ENCODE data around the gene CAST. TPM values are rescaled to one million over a fixed set of nuclear protein-coding genes. Genes with fewer than 3 reads are reported as not detected.

CAST gene
- total RNA-seq, 2 donors from 2014 or later = 165 to 229 TPM

DNA sequence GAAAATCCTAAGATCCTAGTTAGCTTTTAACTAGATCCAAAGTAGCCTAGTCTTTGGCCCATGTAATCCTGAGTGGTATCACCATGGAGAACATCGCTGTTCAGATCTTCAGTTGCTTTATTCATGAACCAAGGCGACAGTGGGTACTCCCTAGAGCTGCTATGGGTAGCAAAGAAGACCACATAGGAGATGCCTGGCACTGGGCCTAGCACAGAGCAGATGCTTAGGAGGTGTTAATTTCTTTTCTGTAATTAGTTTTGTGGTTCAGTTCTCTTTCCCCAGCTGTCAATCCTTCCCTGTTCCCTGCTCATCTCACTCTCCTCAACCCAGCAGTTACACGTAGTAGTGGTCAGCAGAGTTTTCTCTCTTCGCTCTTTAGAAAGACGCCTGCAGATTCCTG lies 9.3 kb downstream of the CAST start:
- Mint-ChIP-seq H3K9me3 (no peaks in the 10 kb centered on the region), H3K27ac (peak overlapping the region; percentile 20), H3K27me3 (no peaks in the 10 kb centered on the region), H3K4me3 (no peak overlapping the region), H3K36me3 (ENCODE audit: low read depth) (peaks cover 30% of the 10 kb centered on the region), H3K4me1 (peaks cover 20% of the 10 kb centered on the region)
- ATAC-seq (replicated peaks) = no peak

DNA sequence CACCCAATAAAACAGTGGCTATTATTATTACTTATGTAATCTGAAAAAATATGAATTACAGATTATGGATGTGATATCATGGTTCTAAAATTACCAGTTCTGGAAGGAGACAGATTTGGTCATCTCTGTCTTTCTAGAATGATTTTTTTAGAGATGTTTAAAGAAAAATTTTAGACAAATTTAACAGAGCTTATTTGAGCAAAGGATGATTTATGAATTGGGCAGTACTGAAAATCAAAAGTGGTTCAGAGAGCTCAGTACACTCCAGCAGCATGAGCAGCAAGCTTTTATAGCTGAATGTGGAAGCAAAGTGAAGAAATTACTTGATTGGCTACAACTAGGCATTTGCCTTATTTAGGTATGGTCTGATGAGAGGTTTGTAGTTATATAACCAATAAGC lies 11.0 kb downstream of the CAST start:
- ATAC-seq (replicated peaks) = no peak

DNA sequence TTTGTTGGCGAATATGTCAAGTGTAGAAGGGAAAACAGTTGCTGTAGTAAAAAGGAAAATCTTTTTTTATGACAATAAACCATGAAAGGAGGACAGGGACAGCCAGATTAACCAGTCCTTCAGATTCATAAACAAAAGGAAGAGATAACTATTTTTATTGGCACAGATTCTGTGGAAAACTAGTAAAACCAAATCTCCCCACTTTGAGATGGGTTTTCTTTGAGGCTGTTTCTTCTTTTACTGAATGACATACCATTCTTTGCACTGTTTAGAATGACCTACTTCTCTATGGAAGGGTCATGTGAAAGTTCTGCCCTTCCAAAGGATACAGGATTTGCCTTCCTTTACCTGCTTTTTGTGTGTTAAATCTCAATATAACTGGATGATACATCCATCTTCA lies 13.7 kb downstream of the CAST start:
- ATAC-seq (replicated peaks) = no peak
- peaks cover 16% of the 10 kb centered on the region for H3K4me1 Mint-ChIP-seq
- H3K36me3 Mint-ChIP-seq (ENCODE audit: low read depth) = peaks cover 68% of the 10 kb centered on the region
- H3K27ac Mint-ChIP-seq = no peak overlapping the region
- H3K9me3 Mint-ChIP-seq = no peaks in the 10 kb centered on the region
- no peaks in the 10 kb centered on the region for H3K27me3 Mint-ChIP-seq
- H3K4me3 Mint-ChIP-seq = no peak overlapping the region

More for the DNA sequence above, 11.0 kb downstream of the CAST start:
- no peaks in the 10 kb centered on the region for H3K9me3 Mint-ChIP-seq
- H3K27ac Mint-ChIP-seq = no peak overlapping the region
- H3K4me1 Mint-ChIP-seq = peaks cover 20% of the 10 kb centered on the region
- H3K36me3 Mint-ChIP-seq (ENCODE audit: low read depth) = peaks cover 47% of the 10 kb centered on the region
- no peak overlapping the region for H3K4me3 Mint-ChIP-seq
- H3K27me3 Mint-ChIP-seq = no peaks in the 10 kb centered on the region

DNA sequence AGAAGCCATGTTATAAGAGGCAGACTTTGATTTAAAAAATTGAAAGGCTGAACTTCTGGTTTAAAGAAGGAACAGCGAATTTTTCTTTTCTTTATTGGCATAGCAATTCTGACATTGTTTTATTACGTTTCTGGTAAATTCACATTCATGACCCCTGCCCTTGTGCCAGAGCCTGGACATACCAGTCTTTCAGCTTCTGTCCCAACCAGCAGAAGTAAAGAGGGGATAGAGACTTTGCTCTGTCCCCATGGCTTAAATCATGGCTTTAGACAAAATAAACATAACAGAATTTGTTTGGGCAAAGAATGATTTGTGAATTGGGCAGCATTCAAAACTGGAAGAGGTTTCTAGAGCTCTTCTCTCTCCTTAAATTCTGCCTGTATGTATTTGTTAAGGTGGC lies 15.3 kb downstream of the CAST start:
- Mint-ChIP-seq H3K4me3 (no peak overlapping the region), H3K27me3 (no peaks in the 10 kb centered on the region), H3K4me1 (peaks cover 5% of the 10 kb centered on the region), H3K27ac (no peak overlapping the region), H3K9me3 (no peaks in the 10 kb centered on the region), H3K36me3 (ENCODE audit: low read depth) (peaks cover 55% of the 10 kb centered on the region)
- ATAC-seq (replicated peaks) = no peak

DNA sequence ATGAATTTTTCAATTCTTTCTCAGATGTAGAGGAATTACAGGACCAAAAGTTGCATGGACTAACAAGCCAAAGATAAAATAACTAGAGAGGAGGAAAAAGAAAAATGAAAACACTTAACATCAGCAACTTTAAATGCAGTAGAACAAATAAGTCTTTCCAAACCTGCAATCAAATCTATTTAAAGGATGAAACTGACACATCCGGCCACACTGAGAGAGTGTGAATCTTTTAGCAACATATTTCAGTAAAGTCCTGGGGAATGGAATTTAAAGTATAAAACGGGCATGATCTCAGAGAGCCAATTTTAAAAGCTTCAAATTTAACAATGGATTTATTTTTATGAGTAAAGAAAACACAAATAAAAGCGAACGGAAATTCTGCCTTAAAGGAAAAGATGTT lies 17.1 kb downstream of the CAST start:
- Mint-ChIP-seq H3K9me3 (no peaks in the 10 kb centered on the region), H3K4me3 (no peak overlapping the region), H3K36me3 (ENCODE audit: low read depth) (peaks cover 55% of the 10 kb centered on the region), H3K27ac (peak overlapping the region; percentile 9), H3K4me1 (peaks cover 15% of the 10 kb centered on the region), H3K27me3 (no peaks in the 10 kb centered on the region)
- ATAC-seq (replicated peaks) = no peak

DNA sequence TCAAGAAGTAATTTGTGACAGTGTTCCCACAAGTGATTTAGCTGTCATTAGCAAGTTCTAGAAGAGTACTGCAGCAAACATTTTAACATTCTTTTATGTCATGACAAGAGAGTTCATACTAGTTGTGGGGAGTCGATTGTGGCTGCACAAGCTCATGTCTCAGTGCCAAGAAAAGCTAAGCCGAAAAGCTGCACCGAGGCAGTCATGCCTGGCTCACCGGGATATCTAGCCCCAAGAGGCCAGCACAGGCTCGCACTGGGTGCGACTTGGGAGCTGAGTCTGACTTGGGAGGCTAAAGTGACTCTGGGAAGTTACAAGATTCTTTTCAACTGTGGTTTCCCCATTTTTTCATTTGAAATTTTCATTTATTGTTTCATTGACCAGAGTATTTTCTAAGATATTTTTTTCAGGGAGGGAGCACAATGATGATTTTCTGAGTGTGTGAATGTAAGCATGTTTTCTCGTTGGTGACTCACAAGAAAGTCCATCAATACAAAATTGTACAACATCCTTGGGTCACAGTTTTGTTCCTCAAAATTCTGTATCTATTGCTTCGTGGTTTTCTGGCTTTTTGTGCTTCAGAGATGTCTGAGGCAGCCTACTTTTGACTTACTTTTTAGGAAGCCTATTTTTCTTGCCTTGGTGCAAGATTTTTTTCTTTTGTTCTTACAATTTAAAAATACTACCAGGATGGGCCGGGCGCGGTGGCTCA lies 18.7 kb downstream of the CAST start:
- no peaks in the 10 kb centered on the region for H3K9me3 Mint-ChIP-seq
- H3K36me3 Mint-ChIP-seq (ENCODE audit: low read depth) = peaks cover 49% of the 10 kb centered on the region
- no peak overlapping the region for H3K27ac Mint-ChIP-seq
- no peak for ATAC-seq (replicated peaks)
- H3K4me1 Mint-ChIP-seq = peaks cover 11% of the 10 kb centered on the region
- no peaks in the 10 kb centered on the region for H3K27me3 Mint-ChIP-seq
- H3K4me3 Mint-ChIP-seq = no peak overlapping the region

DNA sequence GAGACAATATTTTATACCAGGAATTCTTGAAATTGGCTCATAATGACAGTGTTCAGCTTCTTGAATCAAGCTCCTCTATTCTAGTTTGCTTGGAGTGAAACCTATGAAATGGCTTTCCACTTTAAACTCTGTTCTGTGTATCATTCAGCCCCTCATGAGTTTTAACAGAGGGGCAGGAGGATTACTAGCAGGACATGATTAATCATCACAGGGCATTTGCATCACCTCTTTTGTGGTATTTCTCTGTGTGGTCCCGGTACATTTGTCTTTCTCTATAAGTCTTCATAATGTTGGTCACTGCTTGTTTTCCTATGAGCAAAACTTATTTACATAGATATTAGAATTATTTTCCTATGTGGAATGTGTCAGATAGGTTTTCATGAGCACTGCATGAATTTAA lies 21.2 kb downstream of the CAST start:
- Mint-ChIP-seq H3K4me1 (peaks cover 24% of the 10 kb centered on the region), H3K27ac (peak overlapping the region; percentile 0), H3K9me3 (no peaks in the 10 kb centered on the region), H3K4me3 (no peak overlapping the region), H3K27me3 (no peaks in the 10 kb centered on the region), H3K36me3 (ENCODE audit: low read depth) (peaks cover 28% of the 10 kb centered on the region)
- peak; percentile 81 for ATAC-seq (replicated peaks)

DNA sequence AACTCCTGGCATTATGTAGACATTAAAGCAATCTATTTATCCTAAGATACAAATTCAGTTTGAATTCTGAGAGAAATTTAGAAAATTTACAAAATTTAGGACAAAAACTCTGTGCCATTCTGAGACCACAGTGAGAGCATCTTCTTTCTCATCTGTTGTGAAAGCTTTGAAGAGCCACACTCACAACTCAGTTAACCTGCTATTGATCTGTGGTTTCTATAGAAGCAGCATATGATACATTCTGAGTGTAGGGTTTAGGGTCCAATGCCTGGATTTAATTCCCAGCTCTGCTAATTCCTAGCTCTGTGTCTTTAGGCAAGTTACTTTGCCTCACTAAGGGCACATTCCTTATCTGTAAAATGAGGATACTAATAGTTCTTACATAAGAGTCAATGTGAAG lies 21.6 kb downstream of the CAST start:
- ATAC-seq (replicated peaks) = peak; percentile 55
- Mint-ChIP-seq H3K27me3 (no peaks in the 10 kb centered on the region), H3K4me3 (no peak overlapping the region), H3K36me3 (ENCODE audit: low read depth) (peaks cover 24% of the 10 kb centered on the region), H3K27ac (peak overlapping the region; percentile 0), H3K4me1 (peaks cover 24% of the 10 kb centered on the region), H3K9me3 (no peaks in the 10 kb centered on the region)

DNA sequence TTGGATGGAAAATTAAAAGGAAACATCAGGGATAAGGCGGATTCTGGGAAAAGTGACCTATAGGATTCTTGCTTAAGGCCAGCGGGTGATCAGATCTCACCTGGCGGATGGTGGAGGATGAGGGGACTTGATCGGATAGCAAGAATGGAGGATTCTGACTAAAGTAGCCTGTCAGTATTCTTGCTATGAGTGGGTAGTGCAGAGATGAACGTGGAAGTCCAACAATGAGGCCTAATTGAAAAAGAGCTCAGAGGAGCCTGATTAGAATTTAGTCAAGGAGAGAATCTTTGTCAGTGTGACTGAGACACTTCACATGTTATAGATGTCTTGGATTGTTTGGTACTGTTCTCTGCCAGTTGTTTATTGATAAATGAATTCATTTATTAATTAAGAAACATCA lies 24.9 kb downstream of the CAST start:
- H3K27ac Mint-ChIP-seq = peak overlapping the region; percentile 8
- H3K27me3 Mint-ChIP-seq = no peaks in the 10 kb centered on the region
- peaks cover 8% of the 10 kb centered on the region for H3K36me3 Mint-ChIP-seq (ENCODE audit: low read depth)
- ATAC-seq (replicated peaks) = peak; percentile 46
- H3K4me1 Mint-ChIP-seq = peaks cover 29% of the 10 kb centered on the region
- H3K4me3 Mint-ChIP-seq = peak overlapping the region; percentile 2
- H3K9me3 Mint-ChIP-seq = no peaks in the 10 kb centered on the region

DNA sequence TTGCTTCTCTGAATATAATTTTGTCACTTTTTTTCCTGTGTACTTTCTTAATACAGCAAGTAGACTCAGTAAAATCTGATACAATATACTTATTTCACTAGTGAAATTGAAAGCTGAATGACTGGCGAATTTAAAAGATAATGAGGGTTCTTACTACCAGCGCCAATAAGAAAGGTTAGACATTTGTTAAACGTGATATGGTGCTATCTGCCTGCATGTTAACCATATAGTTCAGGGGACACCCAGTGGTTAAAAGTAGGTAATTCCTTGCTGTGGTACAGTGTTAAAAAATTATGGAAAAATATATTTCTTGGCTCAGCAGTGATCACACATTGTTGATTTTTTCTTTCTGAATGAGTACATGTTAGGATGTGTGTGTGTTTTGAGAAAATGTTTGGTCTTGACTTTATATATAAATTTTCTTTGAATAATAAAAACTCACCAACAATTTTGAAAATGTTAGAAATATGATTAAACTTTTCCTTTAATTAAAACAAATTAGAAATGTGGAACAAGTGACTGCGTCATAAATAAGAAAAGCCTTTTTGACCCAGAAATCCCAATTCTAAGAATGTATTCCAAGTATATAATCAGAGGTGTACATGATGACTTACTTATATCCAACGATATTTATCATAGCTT lies 25.8 kb downstream of the CAST start:
- peak; percentile 31 for ATAC-seq (replicated peaks)
- Mint-ChIP-seq H3K27me3 (no peaks in the 10 kb centered on the region), H3K36me3 (ENCODE audit: low read depth) (peaks cover 8% of the 10 kb centered on the region), H3K4me3 (peak overlapping the region; percentile 2), H3K9me3 (no peaks in the 10 kb centered on the region), H3K27ac (no peak overlapping the region), H3K4me1 (peaks cover 24% of the 10 kb centered on the region)

DNA sequence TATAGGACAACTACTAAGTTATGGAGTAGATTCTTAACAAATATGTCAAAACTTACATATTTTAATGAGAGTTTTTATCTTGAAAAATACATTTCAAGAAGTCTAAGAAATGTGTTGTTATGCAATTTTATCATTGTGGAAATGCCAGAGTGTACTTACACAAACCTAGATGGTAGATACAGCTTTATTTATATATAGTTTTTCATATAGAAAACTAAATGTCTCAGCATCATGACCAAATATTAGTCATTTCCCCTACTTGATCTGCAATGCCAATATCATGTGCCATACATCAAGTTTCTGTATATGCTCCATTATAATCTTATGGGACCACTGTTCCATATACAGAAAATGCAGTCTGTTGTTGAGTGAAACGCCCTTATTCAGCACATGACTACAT lies 28.7 kb downstream of the CAST start:
- no peak for ATAC-seq (replicated peaks)
- no peaks in the 10 kb centered on the region for H3K9me3 Mint-ChIP-seq
- H3K36me3 Mint-ChIP-seq (ENCODE audit: low read depth) = peaks cover 11% of the 10 kb centered on the region
- no peak overlapping the region for H3K4me3 Mint-ChIP-seq
- H3K27ac Mint-ChIP-seq = no peak overlapping the region
- H3K4me1 Mint-ChIP-seq = peaks cover 19% of the 10 kb centered on the region
- no peaks in the 10 kb centered on the region for H3K27me3 Mint-ChIP-seq

DNA sequence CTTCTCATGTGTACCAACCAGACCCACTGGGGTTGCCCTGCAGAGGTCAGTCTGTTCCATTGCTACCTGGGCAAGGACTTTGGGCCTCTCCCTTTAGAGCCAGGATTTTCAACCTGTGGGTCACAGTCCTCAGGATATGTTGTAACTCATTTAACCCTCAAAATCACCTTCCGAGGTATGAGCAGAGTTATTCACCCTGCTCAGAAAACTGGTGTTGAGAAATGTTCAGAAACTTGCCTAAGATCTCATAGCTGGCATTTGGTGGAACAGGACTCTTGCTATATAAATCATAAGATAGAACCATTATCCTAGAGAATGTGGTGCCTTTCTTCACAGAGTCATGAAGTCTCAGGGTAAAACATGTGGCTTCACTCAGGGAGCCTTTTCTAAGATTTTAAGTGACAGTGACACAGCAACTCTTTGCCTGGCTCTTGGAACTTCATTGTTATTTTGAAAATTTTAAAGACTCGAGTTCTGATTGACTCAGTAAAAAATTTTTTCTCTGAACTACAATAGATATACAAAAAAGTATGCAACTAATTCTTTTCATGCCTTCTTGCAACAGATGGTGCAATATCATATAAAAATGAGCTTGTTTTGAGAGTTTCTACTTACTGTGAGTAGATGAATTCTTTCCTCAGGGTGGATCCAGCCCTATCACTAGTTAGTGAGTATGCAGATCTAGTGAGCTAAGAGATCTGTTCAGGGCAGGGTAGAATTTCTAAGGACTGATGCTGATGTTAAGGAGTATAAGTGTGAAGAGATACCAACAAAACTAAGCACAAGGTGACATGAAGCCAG lies 29.5 kb downstream of the CAST start:
- H3K36me3 Mint-ChIP-seq (ENCODE audit: low read depth) = peaks cover 12% of the 10 kb centered on the region
- no peaks in the 10 kb centered on the region for H3K27me3 Mint-ChIP-seq
- peaks cover 11% of the 10 kb centered on the region for H3K4me1 Mint-ChIP-seq
- H3K27ac Mint-ChIP-seq = no peak overlapping the region
- ATAC-seq (replicated peaks) = no peak
- H3K4me3 Mint-ChIP-seq = no peak overlapping the region
- H3K9me3 Mint-ChIP-seq = no peaks in the 10 kb centered on the region

DNA sequence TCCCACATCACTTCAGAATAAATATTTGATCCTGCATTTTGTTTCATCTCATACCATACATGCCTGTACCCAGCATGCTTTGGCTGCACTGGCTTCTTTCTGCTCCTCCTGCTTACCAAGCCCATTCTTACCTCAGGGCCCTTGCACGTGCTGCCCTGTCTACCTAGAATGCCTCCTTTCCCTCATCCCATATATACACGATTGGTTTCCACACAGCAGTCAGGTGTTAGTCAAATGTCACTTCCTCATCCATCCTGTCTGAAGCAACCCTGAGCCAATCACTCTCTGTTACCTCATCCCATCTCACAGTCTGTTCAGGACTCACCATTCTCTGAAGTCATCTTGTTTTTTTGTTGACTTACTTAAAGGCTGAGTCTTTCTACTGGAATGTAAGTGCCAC lies 30.3 kb downstream of the CAST start:
- Mint-ChIP-seq H3K9me3 (no peaks in the 10 kb centered on the region), H3K27me3 (no peaks in the 10 kb centered on the region), H3K36me3 (ENCODE audit: low read depth) (peaks cover 17% of the 10 kb centered on the region), H3K4me3 (no peak overlapping the region), H3K4me1 (peaks cover 6% of the 10 kb centered on the region), H3K27ac (no peak overlapping the region)
- ATAC-seq (replicated peaks) = peak; percentile 53

DNA sequence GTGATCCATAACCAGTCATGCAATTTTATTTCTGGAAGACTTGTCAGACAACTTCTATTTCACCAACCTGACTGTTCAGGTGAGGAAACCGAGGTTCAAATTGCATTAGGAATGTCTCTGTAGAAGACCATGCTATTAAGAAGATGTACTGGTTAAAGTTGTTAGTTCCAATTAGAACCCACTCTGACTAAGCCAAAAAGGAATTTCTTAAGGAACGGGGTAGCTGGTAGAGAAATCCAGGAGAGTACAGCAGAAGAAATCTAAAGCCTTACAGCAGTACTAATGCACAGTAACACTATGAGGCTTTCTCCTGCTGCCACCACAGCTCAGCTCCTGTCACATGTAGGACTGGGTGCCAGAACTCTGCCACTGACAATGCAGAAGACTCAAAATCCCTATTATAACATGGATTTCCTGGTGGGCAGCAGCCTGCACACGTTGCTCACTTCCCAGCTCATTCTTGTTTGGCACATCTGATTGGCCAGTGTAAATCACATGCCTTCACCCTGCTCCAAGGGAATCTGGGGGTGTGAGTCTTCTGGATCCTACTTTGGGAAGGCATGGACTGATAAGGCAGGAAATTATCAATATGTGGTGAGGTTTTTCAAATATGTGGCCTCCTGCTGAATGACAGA lies 37.1 kb downstream of the CAST start:
- H3K36me3 Mint-ChIP-seq (ENCODE audit: low read depth) = peaks cover 49% of the 10 kb centered on the region
- H3K4me1 Mint-ChIP-seq = peaks cover 29% of the 10 kb centered on the region

More for the DNA sequence above, 37.1 kb downstream of the CAST start:
- Mint-ChIP-seq H3K4me3 (no peak overlapping the region), H3K27ac (peak overlapping the region; percentile 46), H3K9me3 (no peaks in the 10 kb centered on the region), H3K27me3 (no peaks in the 10 kb centered on the region)
- no peak for ATAC-seq (replicated peaks)

All from activated T-helper 17 cell treated with anti-CD3 and anti-CD28 coated beads, Interleukin-2, amount 50 U/mL, for 72 hours (primary cell).